Vagina (tissue), 2 donors: ENCODE measurements around the gene RIPOR3.

ENCODE experiments used
- CTCF ChIP-seq, 3 experiments: fragments of 450-650 bp in 2 of 3; fragments of 200-600 bp in 1 of 3; sonication (generic) in 1 of 3; IDR thresholded peaks; one replicate each; pipeline ENCODE4 v1.5.1; 2017 to 2019; ENCODE audit warnings: antibody characterized with exemption in 3 of 3, mild to moderate bottlenecking in 2 of 3, moderate library complexity in 2 of 3
- POLR2A ChIP-seq, 2 donors: fragments of 450-650 bp; IDR thresholded peaks; one replicate each; pipeline ENCODE4 v1.6.1; 2017; ENCODE audit warnings: antibody characterized with exemption in 2 of 2, mild to moderate bottlenecking in 2 of 2, moderate library complexity in 2 of 2
- POLR2AphosphoS5 ChIP-seq, 2 donors: sonication (generic); formaldehyde crosslinking; IDR thresholded peaks; one replicate each; pipeline ENCODE4 v1.9.0; 2017; ENCODE audit warnings: antibody characterized with exemption in 2 of 2, mild to moderate bottlenecking in 2 of 2, low read depth in 1 of 2; ENCODE audit not compliant: insufficient read depth in 1 of 2

- no peak for TF ChIP-seq POLR2A (IDR thresholded peaks at IDR 0.05)
- TF ChIP-seq POLR2AphosphoS5 (IDR thresholded peaks at IDR 0.05; ENCODE audit: insufficient read depth in 1 of 2, low read depth in 1 of 2): peak in 1 of 2 donors; percentile 50
- peak in 2 of 3 experiments; percentile 39 to 48 for TF ChIP-seq CTCF (IDR thresholded peaks at IDR 0.05)
These were observed 65.2 kb downstream of the RIPOR3 start for GRCh38 chr20:50625986-50626677.
